AG04449 (cell line): Measurements from ENCODE around the gene SMCO1.
"Not testable (repeated sequence)": the region's sequence is repeated elsewhere in the genome, so short reads cannot be mapped to it uniquely, and the experiment has no call there.

Experiments used
- CTCF ChIA-PET: fragments of 350-600 bp; formaldehyde crosslinking; extraction: SDS; loops from one replicate; lab custom pipeline; 2021; ENCODE audit warnings: antibody characterized with exemption; lab: Yijun Ruan, JAX
- POLR2A ChIA-PET: fragments of 400-600, 350-600 bp; formaldehyde crosslinking; extraction: SDS; loops from one replicate; lab custom pipeline; 2020; ENCODE audit warnings: antibody characterized with exemption, inconsistent platforms; lab: Yijun Ruan, JAX
- DNase-seq: peaks from one replicate; pipeline ENCODE4 v3.0.0-alpha.2; 2010; ENCODE audit warnings: low read depth, low spot score
- H3K4me3 ChIP-seq: 2 replicates; pipeline ENCODE4 v1.5.1; 2011; ENCODE audit warnings: low read depth, mild to moderate bottlenecking, control low read depth, low read length
- CTCF ChIP-seq: IDR thresholded peaks from one replicate; pipeline ENCODE4 v1.5.1; 2011; ENCODE audit warnings: mild to moderate bottlenecking, moderate library complexity, low read length, control low read depth, inconsistent platforms; ENCODE audit not compliant: insufficient read depth; ENCODE audit errors: missing control alignments

The SMCO1 gene

GRCh38 chr3:196518966-196519717, 4.0 kb upstream of the SMCO1 start:
- ChIA-PET CTCF (interaction anchor here (0.6 to 13.9 kb wide), 16 partner anchors 7 to 493 kb away, joined by 3 to 185 read pairs (median 5); partner anchors contain the start of gene RNF168), POLR2A (no interaction called here)
- no peak for DNase-seq
- no peak overlapping the region for H3K4me3 ChIP-seq
- TF ChIP-seq CTCF, result peak; percentile 31

- H3K4me3 ChIP-seq, result no peak overlapping the region
- ChIA-PET CTCF (interaction anchor here (1.0 to 13.9 kb wide), 10 partner anchors 8 to 446 kb away, joined by 3 to 185 read pairs (median 7); partner anchors contain the start of gene RNF168), POLR2A (no interaction called here)
- DNase-seq, result no peak
- TF ChIP-seq CTCF, result no peak
Measured at GRCh38 chr3:196517919-196518318, 2.8 kb upstream of the SMCO1 start.

- DNase-seq, result no peak
- H3K4me3 ChIP-seq, result no peak overlapping the region
- TF ChIP-seq CTCF, result no peak
- CTCF ChIA-PET, result interaction anchor here (1.3 to 13.9 kb wide), 5 partner anchors 8 to 445 kb away, joined by 3 to 185 read pairs (median 16); no protein-coding TSS in a partner anchor
- POLR2A ChIA-PET, result no interaction called here
Measured at GRCh38 chr3:196517162-196517800, 2.1 kb upstream of the SMCO1 start.

GRCh38 chr3:196514350-196514716, 813 bp downstream of the SMCO1 start:
- no peak for TF ChIP-seq CTCF
- H3K4me3 ChIP-seq, result no peak overlapping the region
- ChIA-PET CTCF (interaction anchor here (0.8 to 13.9 kb wide), 6 partner anchors 9 to 441 kb away, joined by 3 to 185 read pairs (median 9); no protein-coding TSS in a partner anchor), POLR2A (no interaction called here)
- no peak for DNase-seq

GRCh38 chr3:196513697-196514349, 1.3 kb downstream of the SMCO1 start:
- DNase-seq, result no peak
- no peak for TF ChIP-seq CTCF
- POLR2A ChIA-PET, result no interaction called here
- CTCF ChIA-PET, result interaction anchor here (0.8 to 13.9 kb wide), 7 partner anchors 9 to 440 kb away, joined by 3 to 185 read pairs (median 6); no protein-coding TSS in a partner anchor
- H3K4me3 ChIP-seq, result no peak overlapping the region

GRCh38 chr3:196511646-196512425, 3.3 kb downstream of the SMCO1 start:
- H3K4me3 ChIP-seq, POLR2A ChIA-PET, DNase-seq: not testable (repeated sequence)
- CTCF ChIA-PET, result interaction anchor here (1.2 to 3.4 kb wide), 2 partner anchors 11 to 227 kb away, joined by 3 to 23 read pairs; no protein-coding TSS in a partner anchor

- CTCF ChIA-PET, POLR2A ChIA-PET, DNase-seq: not testable (repeated sequence)
Measured at GRCh38 chr3:196511108-196511507, 4.0 kb downstream of the SMCO1 start.

More at GRCh38 chr3:196511108-196511507, 4.0 kb downstream of the SMCO1 start:
- not testable (repeated sequence) for H3K4me3 ChIP-seq
